ENCODE measurements around the gene EIF1. TPM values are rescaled to one million over a fixed set of nuclear protein-coding genes. Genes with fewer than 3 reads are reported as not detected.

Gene EIF1
- polyA plus RNA-seq, 2 of the 4 experiments (the other 2 are of a cell fraction), result 834 to 873 TPM

- 99% methylated on average over 8 of the region's 15 CpGs for WGBS (ENCODE audit: missing lambda C conversion rate)
- FAIRE-seq (no peak), ATAC-seq (no peak), DNase-seq (ENCODE audit: low read depth in 1 of 2, low spot score in 1 of 2) (no peak)
- Histone ChIP-seq H3K4me1 (peaks cover 55% of the 10 kb centered on the region), H3K4me2 (no peak overlapping the region), H3K4me3 (no peak overlapping the region), H3K9me3 (no peaks in the 10 kb centered on the region), H3K27ac (peak overlapping the region; percentile 34 to 60; a peak in 5 of 6 replicates)
- POLR2A ChIA-PET, result interaction anchor here (0.7 to 1.1 kb wide), 3 partner anchors 37 to 102 kb away, joined by 3 to 4 read pairs (median 3); partner anchors contain the start of gene EIF1
- TF ChIP-seq HEYL (CRISPR knock-in tag; IDR thresholded peaks at IDR 0.05), result no peak
- TF ChIP-seq SMC3 (IDR thresholded peaks at IDR 0.05), result no peak
- no peak for TF ChIP-seq ESRRA (IDR thresholded peaks at IDR 0.05; ENCODE audit: borderline replicate concordance, low read length)
- TF ChIP-seq HES2 (IDR thresholded peaks at IDR 0.05), result no peak
- no peak for TF ChIP-seq HOXB13 (CRISPR knock-in tag; IDR thresholded peaks at IDR 0.05; ENCODE audit: low read depth)
- no peak for TF ChIP-seq ELK1 (IDR thresholded peaks at IDR 0.05; ENCODE audit: low read depth, low read length)
- TF ChIP-seq MAFK (IDR thresholded peaks at IDR 0.05; ENCODE audit: partially characterized antibody), result no peak
- no peak for TF ChIP-seq CBX2 (IDR thresholded peaks at IDR 0.05; ENCODE audit: borderline replicate concordance, low read depth)
- TF ChIP-seq TP53 (CRISPR knock-in tag; IDR thresholded peaks at IDR 0.05), result no peak
- TF ChIP-seq EHMT2 (IDR thresholded peaks at IDR 0.05; ENCODE audit: low read depth), result no peak
- TF ChIP-seq HDAC2 (IDR thresholded peaks at IDR 0.05), result no peak
- no peak for TF ChIP-seq EP300 (IDR thresholded peaks at IDR 0.05)
- TF ChIP-seq USF2 (IDR thresholded peaks at IDR 0.05), result no peak
- CTCF ChIA-PET, result interaction anchor here (0.6 to 18.4 kb wide), 14 partner anchors 10 to 1389 kb away, joined by 3 to 678 read pairs (median 28); partner anchors contain the start of genes KRT19 and KRT9
Observed at GRCh38 chr17:41650794-41651624, 37.7 kb upstream of the EIF1 start.

GRCh38 chr17:41651625-41652460 is 36.8 kb upstream of the EIF1 start:
- no peak for FAIRE-seq
- H3K4me3 ChIP-seq, result no peak overlapping the region
- H3K4me2 ChIP-seq, result no peak overlapping the region
- ATAC-seq, result no peak
- ChIA-PET POLR2A (interaction anchor here (0.7 to 0.8 kb wide), 2 partner anchors 11 to 102 kb away, joined by 3 to 4 read pairs; no protein-coding TSS in a partner anchor), CTCF (interaction anchor here (0.6 to 20.9 kb wide), 16 partner anchors 10 to 1036 kb away, joined by 3 to 678 read pairs (median 9); partner anchors contain the start of genes KRT19 and KRT9)
- TF ChIP-seq SREBF2 (IDR thresholded peaks at IDR 0.05) (no peak), NR3C1 (IDR thresholded peaks at IDR 0.05) (no peak), EHF (CRISPR knock-in tag; IDR thresholded peaks at IDR 0.05) (0 out of 2 replicates have a peak, but pooled peaks have one; percentile 34), CHD2 (IDR thresholded peaks at IDR 0.05; ENCODE audit: low read length, partially characterized antibody) (no peak), USF2 (IDR thresholded peaks at IDR 0.05) (no peak)
- H3K9me3 ChIP-seq, result no peaks in the 10 kb centered on the region
- peaks cover 52% of the 10 kb centered on the region for H3K4me1 ChIP-seq
- peak overlapping the region; percentile 34 to 60; a peak in 4 of 6 replicates for H3K27ac ChIP-seq
- WGBS (ENCODE audit: missing lambda C conversion rate), result 74% methylated on average over 10 of the region's 13 CpGs
- DNase-seq (ENCODE audit: low read depth in 1 of 2, low spot score in 1 of 2), result peak in 1 of 2 experiments; percentile 56
